Measurements from ENCODE around the gene DUOX2.

Gene DUOX2

GRCh38 chr15:45114076-45114750 is at the start of gene DUOX2, which contains the start of gene DUOXA2:
Gene DUOX2, minus strand, starts transcription at chr15:45114172. Its CDS starts 761 bp downstream, at chr15:45113411.
Gene DUOXA2, plus strand, starts transcription at chr15:45114326. Its CDS starts 280 bp downstream, at chr15:45114606.
- DNase-seq = no peak

- no peak for DNase-seq
Observed at GRCh38 chr15:45163508-45163856, 49.5 kb upstream of the DUOX2 start.

GRCh38 chr15:45162771-45163507 is 49.0 kb upstream of the DUOX2 start:
- DNase-seq = peak; percentile 1

- no peak for DNase-seq
Observed at GRCh38 chr15:45161666-45162065, 47.7 kb upstream of the DUOX2 start.

- DNase-seq = no peak
Observed at GRCh38 chr15:45157974-45158373, 44.0 kb upstream of the DUOX2 start.

GRCh38 chr15:45156744-45157455 is 42.9 kb upstream of the DUOX2 start:
- DNase-seq = no peak

- DNase-seq = no peak
Observed at GRCh38 chr15:45155739-45156138, 41.8 kb upstream of the DUOX2 start.

GRCh38 chr15:45151998-45152828 is 38.2 kb upstream of the DUOX2 start:
- DNase-seq = no peak

GRCh38 chr15:45150997-45151396 is 37.0 kb upstream of the DUOX2 start:
- DNase-seq = no peak

- DNase-seq = no peak
Observed at GRCh38 chr15:45150481-45150880, 36.5 kb upstream of the DUOX2 start.

- no peak for DNase-seq
Observed at GRCh38 chr15:45149060-45149459, 35.1 kb upstream of the DUOX2 start.

GRCh38 chr15:45148076-45149059 is 34.4 kb upstream of the DUOX2 start:
- DNase-seq = no peak

GRCh38 chr15:45147606-45148005 is 33.6 kb upstream of the DUOX2 start:
- no peak for DNase-seq

GRCh38 chr15:45146405-45146804 is 32.4 kb upstream of the DUOX2 start:
- DNase-seq = no peak

- no peak for DNase-seq
Observed at GRCh38 chr15:45144775-45145174, 30.8 kb upstream of the DUOX2 start.

GRCh38 chr15:45143946-45144345 is 30.0 kb upstream of the DUOX2 start:
- DNase-seq = no peak

- DNase-seq = no peak
Observed at GRCh38 chr15:45143056-45143455, 29.1 kb upstream of the DUOX2 start.

GRCh38 chr15:45141386-45141785 is 27.4 kb upstream of the DUOX2 start:
- no peak for DNase-seq

GRCh38 chr15:45140557-45141250 is 26.7 kb upstream of the DUOX2 start:
- DNase-seq = no peak

GRCh38 chr15:45139770-45140169 is 25.8 kb upstream of the DUOX2 start:
- DNase-seq = no peak
